ENCODE measurements around the gene LYPD6B.

LYPD6B gene

DNA sequence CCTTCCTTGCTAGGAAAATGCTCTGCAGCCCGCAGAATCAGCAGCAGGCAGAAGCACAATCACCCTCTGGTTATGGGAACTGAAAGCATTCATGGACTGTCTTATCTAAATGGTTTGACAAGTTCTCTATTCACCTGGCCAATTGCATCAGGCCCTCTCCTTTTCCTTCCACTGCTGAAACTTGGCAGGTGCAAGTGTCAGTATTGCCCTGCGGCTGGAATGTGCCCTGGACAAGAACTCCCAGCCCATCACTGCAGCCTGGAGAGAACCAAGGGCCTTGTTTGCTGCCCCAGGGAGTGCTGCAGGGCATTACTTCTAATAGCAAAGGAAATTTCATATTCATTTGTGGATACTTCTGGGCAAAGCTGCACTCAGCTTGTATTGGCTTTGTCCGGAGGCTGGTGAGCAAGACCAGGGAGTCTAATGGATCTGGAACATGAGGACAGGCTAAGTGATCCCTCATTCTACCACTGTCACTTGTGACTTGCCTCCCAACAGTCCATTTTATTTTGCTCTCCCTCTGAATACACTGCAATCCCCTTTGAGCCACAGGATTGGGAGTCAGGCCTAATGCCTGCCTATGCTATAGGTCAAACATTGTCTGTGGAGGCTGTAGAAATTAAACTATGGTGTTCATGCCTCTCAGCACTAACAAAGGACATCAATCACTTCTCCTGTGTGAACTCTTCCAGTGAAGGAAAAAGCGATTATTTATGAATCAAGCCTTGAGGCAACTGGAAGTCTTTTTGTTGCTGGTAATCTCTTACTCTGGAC lies 116.9 kb downstream of the LYPD6B start:
- no peak overlapping the region for H3K9ac ChIP-seq (ENCODE audit: low read depth, low read length)
- H3K4me1 ChIP-seq (ENCODE audit: control insufficient read depth, insufficient read depth, low read length) = peaks cover 7% of the 10 kb centered on the region
- H3K4me3 ChIP-seq (ENCODE audit: low read length) = no peak overlapping the region
- no peak overlapping the region for H3K4me2 ChIP-seq (ENCODE audit: low read length)
- H3K27me3 ChIP-seq (ENCODE audit: control insufficient read depth, insufficient read depth, low read length) = no peaks in the 10 kb centered on the region
- H3K36me3 ChIP-seq (ENCODE audit: insufficient read depth, low read length) = no peaks in the 10 kb centered on the region
- no peaks in the 10 kb centered on the region for H3K9me3 ChIP-seq (replicated peaks; ENCODE audit: low read length)

DNA sequence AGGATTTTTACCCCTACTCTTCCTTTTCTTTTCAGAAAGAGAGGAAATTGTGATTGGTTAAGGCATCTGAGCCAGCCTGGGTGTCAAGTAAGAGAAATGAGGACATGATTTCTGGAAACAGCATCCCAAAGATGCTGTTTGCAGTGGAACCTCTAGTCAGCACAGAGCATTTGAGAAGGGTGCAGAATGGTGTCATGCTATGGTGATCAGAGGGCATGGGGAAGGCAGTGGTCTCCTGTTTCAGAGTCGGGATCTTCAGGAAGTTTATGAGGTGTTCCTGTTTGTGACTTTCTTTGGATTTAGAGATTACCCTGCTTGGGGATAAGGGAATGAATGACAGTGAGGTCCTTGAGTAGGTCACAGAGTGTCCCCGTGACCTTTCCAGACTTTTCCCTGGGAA lies 117.5 kb downstream of the LYPD6B start:
- peaks cover 7% of the 10 kb centered on the region for H3K4me1 ChIP-seq (ENCODE audit: control insufficient read depth, insufficient read depth, low read length)
- no peaks in the 10 kb centered on the region for H3K36me3 ChIP-seq (ENCODE audit: insufficient read depth, low read length)
- no peak overlapping the region for H3K4me3 ChIP-seq (ENCODE audit: low read length)
- no peaks in the 10 kb centered on the region for H3K9me3 ChIP-seq (replicated peaks; ENCODE audit: low read length)
- no peak overlapping the region for H3K9ac ChIP-seq (ENCODE audit: low read depth, low read length)
- no peak overlapping the region for H3K4me2 ChIP-seq (ENCODE audit: low read length)
- H3K27me3 ChIP-seq (ENCODE audit: control insufficient read depth, insufficient read depth, low read length) = no peaks in the 10 kb centered on the region

DNA sequence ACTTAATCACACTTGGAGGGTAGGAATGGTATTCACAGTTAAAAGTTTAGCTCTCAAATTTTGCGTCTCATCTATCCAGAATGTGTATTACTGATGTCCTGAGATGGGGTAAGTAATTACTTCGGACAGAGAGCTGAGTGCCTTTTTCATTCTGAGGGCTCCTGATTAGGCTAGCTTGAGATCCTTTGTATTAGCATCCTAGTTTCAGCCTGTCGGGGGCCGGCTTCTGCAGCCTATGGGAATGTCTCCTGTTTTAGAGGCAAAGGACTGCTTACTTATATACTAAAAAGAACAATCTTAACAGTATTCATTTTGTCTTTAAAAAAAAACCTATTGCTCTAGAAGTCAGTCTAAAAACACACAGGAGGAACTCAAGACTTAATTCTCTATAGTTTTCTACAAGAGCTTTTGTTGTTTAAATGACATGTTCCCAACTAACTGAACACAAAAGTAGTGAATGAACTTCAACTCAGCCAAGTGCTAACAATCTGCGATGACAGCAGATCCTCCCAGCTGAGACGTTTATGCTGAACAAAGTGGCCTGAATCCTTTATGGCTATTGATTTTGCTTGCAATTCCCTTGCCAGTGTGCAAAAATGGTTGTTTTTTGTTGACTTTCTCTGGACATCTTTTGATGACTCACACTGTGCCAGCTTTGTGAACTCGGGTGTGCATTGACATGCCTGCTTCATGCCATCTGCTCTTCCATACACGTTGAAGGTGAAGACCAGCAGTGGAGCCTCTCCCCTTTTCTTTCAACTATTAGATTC lies 118.7 kb downstream of the LYPD6B start:
- Histone ChIP-seq H3K36me3 (ENCODE audit: insufficient read depth, low read length) (no peaks in the 10 kb centered on the region), H3K4me1 (ENCODE audit: control insufficient read depth, insufficient read depth, low read length) (peaks cover 7% of the 10 kb centered on the region), H3K9me3 (replicated peaks; ENCODE audit: low read length) (no peaks in the 10 kb centered on the region), H3K27me3 (ENCODE audit: control insufficient read depth, insufficient read depth, low read length) (no peaks in the 10 kb centered on the region), H3K9ac (ENCODE audit: low read depth, low read length) (no peak overlapping the region), H3K4me3 (ENCODE audit: low read length) (no peak overlapping the region), H3K4me2 (ENCODE audit: low read length) (no peak overlapping the region)

DNA sequence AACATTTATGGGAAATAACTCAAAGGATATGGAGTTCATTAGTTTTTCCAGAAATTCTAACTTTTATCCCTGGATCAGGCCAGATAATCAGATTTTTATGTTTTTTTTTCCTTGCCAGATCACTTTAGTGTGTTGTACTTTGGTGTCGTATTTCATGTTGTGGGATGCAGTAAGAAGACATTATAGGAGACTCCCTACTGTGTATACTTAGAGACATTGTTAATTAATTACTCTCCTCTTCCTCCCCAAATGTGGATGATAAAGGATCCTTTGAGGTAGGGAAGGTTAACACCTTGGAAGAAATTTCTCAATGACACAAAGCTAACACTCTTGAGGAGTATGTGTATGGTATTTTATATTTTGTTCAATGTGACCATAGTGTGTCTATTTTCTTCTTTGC lies 120.5 kb downstream of the LYPD6B start:
- no peak overlapping the region for H3K4me3 ChIP-seq (ENCODE audit: low read length)
- H3K4me1 ChIP-seq (ENCODE audit: control insufficient read depth, insufficient read depth, low read length) = no peaks in the 10 kb centered on the region
- no peaks in the 10 kb centered on the region for H3K9me3 ChIP-seq (replicated peaks; ENCODE audit: low read length)
- H3K9ac ChIP-seq (ENCODE audit: low read depth, low read length) = no peak overlapping the region
- no peaks in the 10 kb centered on the region for H3K36me3 ChIP-seq (ENCODE audit: insufficient read depth, low read length)
- no peak overlapping the region for H3K4me2 ChIP-seq (ENCODE audit: low read length)
- H3K27me3 ChIP-seq (ENCODE audit: control insufficient read depth, insufficient read depth, low read length) = no peaks in the 10 kb centered on the region

DNA sequence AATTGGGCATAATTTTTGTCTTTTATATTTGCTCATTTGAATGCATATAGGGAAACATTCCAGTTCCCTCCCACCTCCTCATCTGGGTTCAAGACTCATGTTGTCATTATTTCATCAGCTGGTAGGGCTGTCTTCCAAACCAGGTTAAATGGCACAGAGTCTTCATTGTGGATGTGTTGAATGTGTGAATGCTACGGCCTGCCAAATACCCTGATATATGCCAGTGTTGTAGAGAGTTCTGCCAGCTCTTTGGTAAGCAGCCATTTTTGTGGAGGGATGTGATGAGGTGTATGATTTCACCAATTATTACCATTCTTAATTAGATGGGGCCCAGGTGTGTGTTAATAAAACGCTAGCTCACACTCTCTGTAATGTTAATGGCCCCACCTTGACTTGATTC lies 121.7 kb downstream of the LYPD6B start:
- no peaks in the 10 kb centered on the region for H3K9me3 ChIP-seq (replicated peaks; ENCODE audit: low read length)
- H3K36me3 ChIP-seq (ENCODE audit: insufficient read depth, low read length) = no peaks in the 10 kb centered on the region
- no peak overlapping the region for H3K9ac ChIP-seq (ENCODE audit: low read depth, low read length)
- H3K4me2 ChIP-seq (ENCODE audit: low read length) = no peak overlapping the region
- H3K4me1 ChIP-seq (ENCODE audit: control insufficient read depth, insufficient read depth, low read length) = no peaks in the 10 kb centered on the region
- no peak overlapping the region for H3K4me3 ChIP-seq (ENCODE audit: low read length)
- no peaks in the 10 kb centered on the region for H3K27me3 ChIP-seq (ENCODE audit: control insufficient read depth, insufficient read depth, low read length)

DNA sequence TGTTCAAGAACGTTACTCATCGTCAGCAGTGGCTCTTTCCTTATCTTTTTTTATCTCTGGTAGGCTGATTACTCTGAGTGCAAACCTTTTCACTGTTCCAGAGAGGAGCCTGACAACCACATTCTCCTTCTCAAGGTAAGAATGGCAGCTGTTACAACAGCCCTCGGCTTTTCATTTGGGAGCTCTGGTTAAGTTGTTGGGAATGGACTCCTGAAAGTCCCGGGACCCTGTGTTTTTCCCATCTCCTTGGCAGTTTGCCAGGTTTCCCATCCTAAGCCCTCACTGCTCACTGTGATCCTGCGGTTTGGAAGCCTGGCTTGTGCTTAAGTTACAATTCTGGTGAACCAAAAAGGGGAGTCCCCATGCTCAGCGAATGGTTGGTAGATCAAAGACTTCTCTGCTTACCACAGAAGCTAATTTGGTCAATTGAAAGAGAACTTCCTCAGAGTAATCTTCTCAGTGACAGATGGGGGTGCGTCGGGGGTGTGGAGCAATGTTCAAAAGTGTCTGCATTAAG lies 122.3 kb downstream of the LYPD6B start:
- Histone ChIP-seq H3K4me2 (ENCODE audit: low read length) (no peak overlapping the region), H3K9ac (ENCODE audit: low read depth, low read length) (no peak overlapping the region), H3K27me3 (ENCODE audit: control insufficient read depth, insufficient read depth, low read length) (no peaks in the 10 kb centered on the region), H3K4me1 (ENCODE audit: control insufficient read depth, insufficient read depth, low read length) (no peaks in the 10 kb centered on the region), H3K4me3 (ENCODE audit: low read length) (no peak overlapping the region), H3K36me3 (ENCODE audit: insufficient read depth, low read length) (no peaks in the 10 kb centered on the region), H3K9me3 (replicated peaks; ENCODE audit: low read length) (no peaks in the 10 kb centered on the region)

DNA sequence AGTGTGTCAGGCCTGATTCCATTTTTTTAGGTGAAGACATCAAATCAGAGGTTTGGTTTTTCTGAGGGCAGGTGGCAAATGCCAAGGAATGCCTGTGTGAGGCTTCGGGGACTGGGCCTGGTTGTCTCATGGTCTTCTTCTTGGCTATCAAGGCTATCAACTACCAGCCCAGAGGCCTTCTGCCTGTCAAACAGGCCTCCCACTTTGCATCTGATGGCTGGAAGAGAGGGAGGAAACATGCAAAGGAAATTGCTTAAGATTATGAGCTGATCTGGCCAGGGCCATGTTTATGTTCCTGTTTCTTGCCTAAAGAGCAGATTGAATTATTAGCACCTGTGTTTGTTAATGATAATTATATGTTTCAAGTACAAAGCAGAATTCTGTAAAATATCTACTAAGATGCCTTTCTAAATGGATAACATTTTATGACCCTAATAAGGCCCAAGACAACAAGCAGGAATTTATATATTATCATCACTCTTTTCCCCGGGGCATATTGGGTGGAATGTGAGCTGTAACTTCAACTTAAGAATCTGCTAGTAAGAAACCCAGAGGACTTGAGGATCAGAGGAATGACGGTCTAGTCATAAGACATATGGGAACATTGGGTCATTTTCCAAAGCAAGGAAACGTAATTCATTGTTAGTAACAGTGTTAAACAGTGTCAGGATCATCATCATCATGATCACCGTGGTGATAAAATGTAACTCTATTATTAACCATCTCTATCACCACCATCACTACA lies 123.2 kb downstream of the LYPD6B start:
- Histone ChIP-seq H3K4me3 (ENCODE audit: low read length) (no peak overlapping the region), H3K9me3 (replicated peaks; ENCODE audit: low read length) (no peaks in the 10 kb centered on the region), H3K4me2 (ENCODE audit: low read length) (no peak overlapping the region), H3K4me1 (ENCODE audit: control insufficient read depth, insufficient read depth, low read length) (no peaks in the 10 kb centered on the region), H3K27me3 (ENCODE audit: control insufficient read depth, insufficient read depth, low read length) (no peaks in the 10 kb centered on the region), H3K36me3 (ENCODE audit: insufficient read depth, low read length) (no peaks in the 10 kb centered on the region), H3K9ac (ENCODE audit: low read depth, low read length) (no peak overlapping the region)

DNA sequence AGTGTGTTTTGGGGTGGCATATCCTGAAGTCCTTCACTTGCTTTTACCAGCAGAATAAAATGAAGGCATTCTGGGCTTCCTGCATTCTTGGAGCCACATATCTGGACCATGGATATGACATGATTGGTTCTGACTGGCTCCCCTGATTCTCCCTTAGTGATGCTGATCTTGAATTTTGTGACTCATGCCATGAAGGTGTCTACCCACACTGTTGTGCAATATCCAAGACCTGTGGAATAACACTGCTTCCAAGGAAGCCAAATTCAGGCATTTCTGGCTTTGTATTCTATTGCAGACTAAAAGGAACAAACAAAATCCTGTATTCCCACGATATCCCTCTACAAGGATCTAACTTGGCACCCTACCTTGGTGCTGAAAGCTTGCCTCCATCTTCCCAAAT lies 125.8 kb downstream of the LYPD6B start:
- H3K9ac ChIP-seq (ENCODE audit: low read depth, low read length) = no peak overlapping the region
- no peaks in the 10 kb centered on the region for H3K9me3 ChIP-seq (replicated peaks; ENCODE audit: low read length)
- H3K4me1 ChIP-seq (ENCODE audit: control insufficient read depth, insufficient read depth, low read length) = no peaks in the 10 kb centered on the region
- H3K4me3 ChIP-seq (ENCODE audit: low read length) = no peak overlapping the region
- H3K36me3 ChIP-seq (ENCODE audit: insufficient read depth, low read length) = no peaks in the 10 kb centered on the region
- H3K27me3 ChIP-seq (ENCODE audit: control insufficient read depth, insufficient read depth, low read length) = no peaks in the 10 kb centered on the region
- no peak overlapping the region for H3K4me2 ChIP-seq (ENCODE audit: low read length)

DNA sequence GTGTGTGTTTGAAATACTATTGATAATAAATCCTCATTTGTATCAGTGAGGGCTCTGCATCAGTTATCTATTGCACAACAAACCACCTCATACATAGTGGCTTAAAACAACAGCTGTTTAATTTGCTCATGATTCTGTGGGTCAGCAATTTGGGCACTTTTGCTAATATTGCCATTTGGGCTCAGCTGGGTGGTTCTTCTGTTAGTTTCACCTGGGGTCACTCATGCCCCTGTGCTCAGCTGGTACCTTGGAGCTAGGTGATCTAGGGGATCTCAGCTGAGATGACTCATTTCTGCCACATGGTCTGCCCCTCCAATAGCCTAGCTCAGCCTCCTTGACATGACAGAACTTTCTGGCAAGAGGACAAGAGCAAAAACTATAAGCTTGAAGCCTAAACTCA lies 126.3 kb downstream of the LYPD6B start:
- Histone ChIP-seq H3K9ac (ENCODE audit: low read depth, low read length) (no peak overlapping the region), H3K4me2 (ENCODE audit: low read length) (no peak overlapping the region), H3K4me1 (ENCODE audit: control insufficient read depth, insufficient read depth, low read length) (no peaks in the 10 kb centered on the region), H3K4me3 (ENCODE audit: low read length) (no peak overlapping the region), H3K9me3 (replicated peaks; ENCODE audit: low read length) (no peaks in the 10 kb centered on the region), H3K27me3 (ENCODE audit: control insufficient read depth, insufficient read depth, low read length) (no peaks in the 10 kb centered on the region), H3K36me3 (ENCODE audit: insufficient read depth, low read length) (no peaks in the 10 kb centered on the region)

DNA sequence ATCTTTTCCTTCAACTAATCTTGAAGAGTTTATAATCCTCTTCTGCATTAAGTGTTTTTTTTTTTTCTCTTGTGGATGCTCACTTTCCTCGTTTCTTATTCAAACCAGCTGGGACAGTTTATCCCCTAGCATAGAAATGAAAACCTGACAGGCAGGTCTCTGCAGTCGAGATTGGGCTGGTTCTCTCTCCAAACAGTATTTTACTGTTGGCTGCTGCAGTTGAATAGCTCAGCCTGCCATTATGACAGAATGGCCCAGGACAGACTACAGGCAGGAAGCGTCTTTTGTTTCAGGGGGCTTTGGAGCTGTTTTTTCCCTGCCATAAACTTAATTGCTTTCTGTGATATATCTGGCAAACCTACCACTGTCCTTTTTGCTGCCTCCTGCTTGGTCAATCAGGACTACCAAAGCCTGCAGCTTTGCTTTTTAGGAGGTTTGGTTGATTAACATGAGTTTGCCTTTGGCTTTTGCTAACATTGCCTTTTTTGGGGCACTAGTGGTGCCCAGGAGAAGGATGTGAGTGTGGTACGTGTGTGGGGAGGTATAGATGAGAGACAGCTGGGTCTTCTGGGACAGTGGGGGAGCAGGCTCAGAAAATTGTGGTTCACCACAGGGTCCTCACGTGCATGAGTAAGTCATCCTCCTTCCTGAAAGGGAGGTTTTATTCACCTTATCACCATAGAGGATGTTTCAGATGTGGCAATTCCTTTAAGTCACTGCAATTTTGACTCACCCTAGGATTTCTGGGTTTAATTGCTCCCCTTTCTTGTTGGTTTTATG lies 128.7 kb downstream of the LYPD6B start:
- no peaks in the 10 kb centered on the region for H3K9me3 ChIP-seq (replicated peaks; ENCODE audit: low read length)
- H3K4me2 ChIP-seq (ENCODE audit: low read length) = no peak overlapping the region
- H3K27me3 ChIP-seq (ENCODE audit: control insufficient read depth, insufficient read depth, low read length) = no peaks in the 10 kb centered on the region
- no peaks in the 10 kb centered on the region for H3K36me3 ChIP-seq (ENCODE audit: insufficient read depth, low read length)
- H3K4me3 ChIP-seq (ENCODE audit: low read length) = no peak overlapping the region
- H3K9ac ChIP-seq (ENCODE audit: low read depth, low read length) = no peak overlapping the region
- H3K4me1 ChIP-seq (ENCODE audit: control insufficient read depth, insufficient read depth, low read length) = no peaks in the 10 kb centered on the region

DNA sequence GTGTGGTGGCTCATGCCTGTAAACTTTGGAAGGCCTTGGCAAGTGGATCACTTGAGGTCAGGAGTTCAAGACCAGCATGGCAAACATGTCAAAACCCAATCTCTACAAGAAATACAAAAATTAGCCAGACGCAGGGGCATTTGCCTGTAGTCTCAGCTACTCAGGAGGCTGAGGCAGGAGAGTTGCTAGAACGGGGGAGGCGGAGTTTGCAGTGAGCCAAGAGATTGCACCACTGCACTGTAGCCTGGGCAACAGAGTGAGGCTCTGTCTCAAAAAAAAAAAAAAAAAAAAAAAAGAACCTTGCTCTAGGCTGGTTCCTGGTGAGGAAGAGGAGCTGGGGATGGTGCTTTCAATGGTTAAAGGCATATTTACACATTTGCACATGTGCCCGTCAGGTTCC lies 129.4 kb downstream of the LYPD6B start:
- no peaks in the 10 kb centered on the region for H3K4me1 ChIP-seq (ENCODE audit: control insufficient read depth, insufficient read depth, low read length)
- H3K36me3 ChIP-seq (ENCODE audit: insufficient read depth, low read length) = no peaks in the 10 kb centered on the region
- H3K27me3 ChIP-seq (ENCODE audit: control insufficient read depth, insufficient read depth, low read length) = no peaks in the 10 kb centered on the region
- no peak overlapping the region for H3K4me3 ChIP-seq (ENCODE audit: low read length)
- H3K4me2 ChIP-seq (ENCODE audit: low read length) = no peak overlapping the region
- H3K9me3 ChIP-seq (replicated peaks; ENCODE audit: low read length) = no peaks in the 10 kb centered on the region
- H3K9ac ChIP-seq (ENCODE audit: low read depth, low read length) = no peak overlapping the region
